ENCODE data around the gene EVA1C.
"Not testable (repeated sequence)": the region's sequence is repeated elsewhere in the genome, so short reads cannot be mapped to it uniquely, and the experiment has no call there.

Gene EVA1C, protein sequence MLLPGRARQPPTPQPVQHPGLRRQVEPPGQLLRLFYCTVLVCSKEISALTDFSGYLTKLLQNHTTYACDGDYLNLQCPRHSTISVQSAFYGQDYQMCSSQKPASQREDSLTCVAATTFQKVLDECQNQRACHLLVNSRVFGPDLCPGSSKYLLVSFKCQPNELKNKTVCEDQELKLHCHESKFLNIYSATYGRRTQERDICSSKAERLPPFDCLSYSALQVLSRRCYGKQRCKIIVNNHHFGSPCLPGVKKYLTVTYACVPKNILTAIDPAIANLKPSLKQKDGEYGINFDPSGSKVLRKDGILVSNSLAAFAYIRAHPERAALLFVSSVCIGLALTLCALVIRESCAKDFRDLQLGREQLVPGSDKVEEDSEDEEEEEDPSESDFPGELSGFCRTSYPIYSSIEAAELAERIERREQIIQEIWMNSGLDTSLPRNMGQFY

GRCh38 chr21:32412162-32413014 lies at the start of gene EVA1C:
Gene EVA1C, plus strand, starts transcription at chr21:32412706. Its CDS starts 148 bp downstream, at chr21:32412854.
- DNase-seq = peak; percentile 52

DNA sequence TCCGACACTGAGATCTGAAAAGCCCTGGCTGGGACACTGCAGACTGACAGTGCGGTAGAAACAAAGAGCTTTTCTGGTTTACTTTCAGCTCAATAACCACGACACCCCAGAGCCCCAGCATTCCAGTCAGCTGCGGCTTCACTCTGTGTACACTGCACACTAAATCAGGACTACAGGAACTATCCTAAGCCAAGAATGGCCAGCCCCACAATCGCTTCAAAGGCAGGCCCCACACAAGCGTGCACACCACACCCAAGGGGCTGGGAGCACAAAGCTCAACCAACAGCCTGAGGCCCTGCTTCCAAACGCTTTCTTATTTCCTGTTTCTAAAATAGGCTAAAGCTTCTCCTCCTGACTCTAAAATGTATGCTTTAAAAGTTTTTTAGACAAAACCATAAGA lies 48.1 kb upstream of the EVA1C start:
- DNase-seq = no peak

GRCh38 chr21:32364796-32365195 lies 47.7 kb upstream of the EVA1C start:
- no peak for DNase-seq

- DNase-seq = no peak
Measured at GRCh38 chr21:32366191-32366590, 46.3 kb upstream of the EVA1C start.

DNA sequence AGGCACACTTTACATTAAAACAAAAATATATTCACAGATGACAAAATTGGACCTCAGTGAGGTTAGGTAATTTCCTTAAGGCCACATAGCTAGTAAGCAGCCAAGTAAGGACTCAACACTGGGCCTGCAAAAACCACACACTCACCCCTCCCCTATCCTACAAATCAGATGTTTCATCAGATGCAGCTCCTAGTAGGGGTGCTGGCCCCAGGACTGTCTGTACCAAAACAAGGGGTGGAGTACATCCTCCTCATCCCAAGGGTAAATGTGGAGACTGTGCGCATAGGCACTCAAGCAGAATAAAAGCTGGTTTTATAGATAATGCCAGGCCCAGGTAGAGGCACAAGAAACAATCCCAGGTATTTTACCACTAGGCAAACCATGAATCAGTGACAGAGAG lies 45.3 kb upstream of the EVA1C start:
- no peak for DNase-seq

- no peak for DNase-seq
Measured at GRCh38 chr21:32368386-32368785, 44.1 kb upstream of the EVA1C start.

DNA sequence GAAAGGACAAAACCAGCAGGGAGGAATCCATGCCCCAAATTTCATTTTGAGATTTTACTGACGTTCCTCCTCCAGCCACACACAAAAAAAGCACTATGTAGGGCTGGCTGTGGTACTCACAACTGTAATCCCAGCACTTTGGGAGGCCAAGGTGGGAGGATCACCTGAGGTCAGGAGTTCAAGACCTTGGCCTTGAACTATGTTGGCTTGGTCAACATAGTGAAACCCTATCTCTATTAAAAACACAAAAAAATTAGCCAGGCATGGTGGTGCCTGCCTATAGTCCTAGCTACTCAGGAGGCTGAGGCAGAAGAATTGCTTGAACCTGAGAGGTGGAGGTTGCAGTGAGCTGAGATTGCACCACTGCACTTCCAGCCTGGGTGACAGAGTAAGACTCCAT lies 43.5 kb upstream of the EVA1C start:
- not testable (repeated sequence) for DNase-seq

DNA sequence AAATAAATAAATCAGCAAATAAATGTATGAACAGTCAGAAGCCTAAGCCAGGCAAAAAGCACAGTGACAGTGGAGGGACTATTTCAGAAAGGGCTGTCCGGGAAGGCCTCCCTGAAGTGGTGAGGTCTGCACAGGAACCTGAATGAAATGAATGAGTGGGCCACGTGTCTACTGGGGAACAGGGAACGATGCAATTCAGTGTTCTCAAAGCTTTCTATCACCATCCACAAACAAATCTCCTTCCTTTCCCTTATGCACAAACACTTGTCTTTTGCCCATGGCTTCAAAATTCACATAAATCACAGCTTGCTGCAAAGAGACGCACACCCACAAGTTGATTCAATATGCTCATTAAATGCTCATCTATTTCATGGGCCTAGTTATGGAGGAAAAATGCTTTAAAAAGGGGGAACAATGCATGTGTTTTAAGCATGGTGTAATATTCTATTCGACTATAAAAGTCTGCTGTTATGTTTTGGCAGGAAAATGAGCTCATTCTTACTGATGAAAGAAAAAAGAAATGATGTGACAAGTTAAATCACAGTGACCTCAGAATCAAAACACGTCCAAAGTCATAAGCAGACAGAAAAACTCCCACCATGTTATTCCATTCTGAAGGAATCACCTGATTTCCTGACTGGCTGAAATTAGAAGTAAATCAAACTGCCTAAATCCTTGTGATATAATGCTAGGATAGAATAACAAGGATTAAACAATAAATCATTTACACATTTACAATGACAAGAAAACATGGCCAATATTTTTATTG lies 41.3 kb upstream of the EVA1C start:
- peak; percentile 47 for DNase-seq

GRCh38 chr21:32371913-32372314 lies 40.6 kb upstream of the EVA1C start:
- peak; percentile 88 for DNase-seq

GRCh38 chr21:32372755-32373154 lies 39.8 kb upstream of the EVA1C start:
- no peak for DNase-seq

DNA sequence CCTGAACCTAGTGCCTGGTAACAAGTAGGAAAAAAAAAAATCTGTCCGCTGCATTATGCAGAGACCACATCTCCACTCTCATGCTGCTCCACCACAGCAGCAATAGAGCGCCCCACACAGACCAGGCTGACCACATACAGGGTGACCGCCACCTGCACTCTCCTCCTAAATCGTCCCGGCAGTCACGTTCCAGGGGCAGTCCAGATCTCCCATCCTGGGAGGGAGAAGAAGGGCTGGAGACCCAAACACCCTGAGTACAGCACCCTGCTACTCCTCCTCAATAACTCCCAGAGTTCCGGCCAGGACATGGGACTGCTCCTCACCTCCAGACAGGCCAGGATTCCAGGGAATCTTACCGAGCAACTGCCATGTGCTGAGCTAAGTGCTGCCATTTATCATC lies 35.0 kb upstream of the EVA1C start:
- no peak for DNase-seq

DNA sequence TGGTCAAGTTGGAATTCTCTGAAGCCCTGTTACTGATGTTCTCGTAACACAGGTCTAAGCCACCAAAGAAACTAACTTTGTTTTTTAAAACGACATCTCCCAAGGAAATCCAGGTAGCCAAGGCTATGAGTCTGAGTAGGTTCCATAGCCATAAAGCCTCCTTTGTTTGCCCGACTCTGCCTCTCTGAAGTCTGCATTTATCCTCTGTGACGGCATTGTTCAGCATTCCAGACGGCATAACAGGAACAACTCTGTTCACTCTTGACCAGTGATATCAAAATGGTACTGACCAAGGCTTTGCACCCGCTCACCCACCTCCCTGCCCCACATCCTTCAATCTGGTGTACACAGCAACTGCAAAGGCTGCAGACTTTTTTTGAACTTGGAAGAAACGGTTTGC lies 34.5 kb upstream of the EVA1C start:
- no peak for DNase-seq

- DNase-seq = no peak
Measured at GRCh38 chr21:32378956-32379355, 33.5 kb upstream of the EVA1C start.

GRCh38 chr21:32380940-32381339 lies 31.6 kb upstream of the EVA1C start:
- DNase-seq = no peak

DNA sequence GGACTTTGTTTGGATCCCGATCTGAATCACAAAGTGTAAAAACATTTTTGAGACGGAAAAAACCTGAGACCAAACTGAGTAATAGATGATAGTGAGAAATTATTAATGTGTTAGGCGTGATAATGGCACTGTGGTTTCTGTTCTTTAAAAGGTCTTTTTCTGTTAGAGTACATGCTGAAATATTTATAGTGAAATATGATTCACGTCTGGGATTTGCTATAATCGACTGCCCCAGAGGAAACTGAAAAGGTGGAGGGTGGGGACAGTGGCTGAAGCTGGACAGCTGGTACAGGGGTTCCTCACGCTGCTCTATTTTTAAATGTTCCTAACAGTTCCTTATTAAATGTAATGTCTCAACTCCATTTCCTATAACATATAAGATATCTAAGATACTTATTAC lies 30.9 kb upstream of the EVA1C start:
- DNase-seq = no peak

DNA sequence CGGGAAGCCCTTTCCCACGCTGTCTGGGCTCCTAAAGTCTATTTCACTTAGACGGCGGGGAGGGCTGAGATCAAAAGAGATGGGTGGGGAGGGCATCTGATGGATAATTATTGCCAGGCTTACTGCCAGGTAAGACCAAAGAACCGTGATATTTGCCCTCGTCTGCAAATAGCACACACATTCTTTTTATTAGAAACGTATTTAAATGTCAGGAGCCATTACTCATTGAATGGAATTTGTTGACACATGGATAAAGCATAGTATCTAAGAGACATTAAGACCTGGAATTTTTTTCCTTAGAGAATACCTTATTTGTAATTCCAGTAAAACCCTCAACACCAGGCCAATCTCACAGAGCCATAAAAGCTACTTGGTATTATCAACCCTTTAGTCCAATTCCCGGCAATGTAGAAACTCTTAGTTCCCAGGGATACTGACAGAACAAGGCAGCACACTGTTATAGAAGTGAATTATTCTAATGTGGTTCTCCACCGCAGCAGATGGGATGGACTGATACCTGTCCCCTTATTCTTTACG lies 30.3 kb upstream of the EVA1C start:
- no peak for DNase-seq

DNA sequence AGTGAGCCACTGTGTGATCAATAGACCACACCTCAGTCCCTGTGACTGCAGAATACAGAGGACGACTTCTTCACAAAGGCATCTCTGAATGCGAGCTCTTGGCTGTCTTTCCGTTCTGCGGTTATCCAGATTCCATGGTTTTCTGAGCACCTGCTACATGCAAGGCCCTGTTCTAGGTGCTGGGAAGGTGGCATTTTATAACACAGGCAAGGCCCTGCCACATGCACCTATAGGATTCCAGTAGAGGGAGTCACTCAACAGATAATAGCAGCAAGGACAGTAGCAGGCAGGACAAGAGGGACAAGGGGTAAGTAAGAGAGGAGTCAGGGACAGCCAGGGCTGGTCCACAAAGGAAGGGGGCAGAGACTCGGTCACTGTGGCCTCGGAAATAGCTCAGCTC lies 28.7 kb upstream of the EVA1C start:
- DNase-seq = no peak

DNA sequence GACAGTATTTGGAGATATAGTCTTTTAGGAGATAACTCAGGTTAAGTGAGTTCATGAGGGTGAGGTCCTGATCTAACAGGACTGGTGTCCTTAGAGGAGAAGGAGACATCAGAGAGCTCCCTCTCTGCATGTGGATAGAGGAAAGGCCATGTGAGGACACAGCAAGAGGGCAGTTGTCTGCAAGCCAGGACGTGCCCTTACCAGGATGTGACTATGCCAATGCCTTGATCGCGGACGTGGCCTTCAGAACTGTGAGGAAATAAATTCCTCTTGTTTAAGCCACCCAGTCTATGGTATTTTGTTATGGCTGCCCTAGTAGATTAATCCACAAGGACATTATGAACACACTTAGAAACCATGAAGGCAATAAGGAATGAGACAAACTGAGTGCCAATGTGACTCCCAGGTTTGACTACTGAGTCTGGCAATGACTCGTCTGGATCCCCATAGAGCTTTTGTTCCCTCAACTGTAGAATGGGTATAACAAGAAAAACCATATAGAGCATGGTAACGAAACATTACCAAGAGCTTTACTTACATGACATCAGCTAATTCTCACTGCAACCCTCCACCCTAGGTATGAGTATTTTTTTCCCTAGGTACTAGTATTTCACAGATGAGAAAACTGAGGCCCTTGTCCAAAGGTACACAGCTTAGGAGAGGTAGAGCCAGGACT lies 26.2 kb upstream of the EVA1C start:
- DNase-seq = no peak

GRCh38 chr21:32387151-32387550 lies 25.4 kb upstream of the EVA1C start:
- DNase-seq = no peak

DNA sequence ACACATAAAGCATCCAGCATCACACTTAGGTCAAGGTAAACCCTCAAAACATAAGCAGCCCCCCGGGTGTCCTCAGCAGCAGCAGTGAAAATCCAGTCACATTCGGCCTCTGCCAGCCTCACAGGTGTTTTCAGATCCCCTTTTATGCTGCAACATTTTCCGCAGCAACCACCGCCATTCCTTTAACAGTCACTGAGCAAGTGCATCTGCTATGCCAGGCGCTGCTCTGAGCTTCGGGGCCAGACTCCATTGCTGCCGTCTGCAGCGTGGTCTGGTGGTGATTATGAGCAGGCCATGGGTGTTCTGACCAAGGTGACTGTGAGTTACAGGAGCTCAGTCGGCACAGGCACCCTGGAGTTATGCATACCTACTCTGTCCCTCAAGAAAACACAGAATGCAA lies 24.2 kb upstream of the EVA1C start:
- DNase-seq = no peak

DNA sequence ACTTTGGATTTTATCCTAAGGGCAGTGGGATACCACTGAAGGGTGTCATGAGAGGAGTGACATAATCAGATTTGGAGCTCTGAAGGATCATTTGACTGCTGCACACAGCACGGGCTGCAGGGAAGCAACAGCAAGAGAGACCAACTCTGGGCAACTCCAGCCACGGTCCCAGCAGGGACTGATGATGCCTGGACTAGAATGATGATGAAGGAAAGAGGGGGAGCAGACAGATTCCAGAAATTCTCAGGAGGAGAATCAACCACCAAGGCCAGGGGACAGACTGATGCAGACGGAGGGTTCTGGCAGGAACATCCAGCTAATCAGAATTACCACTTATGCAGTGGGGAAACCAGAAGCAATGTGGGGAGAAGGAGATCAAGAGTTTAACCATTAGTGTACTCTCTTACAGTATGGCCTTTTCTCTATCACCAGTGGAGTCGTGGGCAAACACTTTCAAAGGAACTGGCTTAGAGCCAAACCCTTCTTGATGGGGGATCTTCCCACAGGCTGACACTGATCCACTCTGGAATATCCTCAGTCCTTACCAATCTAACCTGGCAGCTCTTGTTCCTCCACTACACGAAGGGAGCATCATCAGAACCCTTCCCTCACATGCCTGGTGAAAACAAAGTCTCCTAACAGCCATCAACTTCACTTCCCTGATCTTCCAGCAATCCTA lies 23.0 kb upstream of the EVA1C start:
- DNase-seq = no peak
